H9 (cell line): Measurements from ENCODE around the gene MICAL3. TPM values are rescaled to one million over a fixed set of nuclear protein-coding genes. Genes with fewer than 3 reads are reported as not detected.

Source experiments
- DNase-seq: peaks from one replicate; pipeline ENCODE4 v3.0.0-alpha.2; 2017
- H2AFZ ChIP-seq: one replicate; pipeline ENCODE4 v1.6.1; 2013; ENCODE audit warnings: mild to moderate bottlenecking, low read length, control low read depth, moderate library complexity
- H2AK5ac ChIP-seq: 2 replicates; pipeline ENCODE4 v1.6.1; 2013; ENCODE audit warnings: low read length, control low read depth, mixed read lengths; ENCODE audit not compliant: insufficient read length
- H2BK120ac ChIP-seq: one replicate; pipeline ENCODE4 v1.6.1; 2013; ENCODE audit warnings: low read depth, mild to moderate bottlenecking, low read length, control low read depth, inconsistent platforms; ENCODE audit not compliant: poor library complexity, severe bottlenecking
- H2BK12ac ChIP-seq: 2 replicates; pipeline ENCODE4 v1.6.1; 2013; ENCODE audit warnings: low read length, control low read depth, mixed read lengths, low read depth; ENCODE audit not compliant: insufficient read length
- H2BK15ac ChIP-seq: 2 replicates; pipeline ENCODE4 v1.6.1; 2013; ENCODE audit warnings: low read depth, low read length, control low read depth
- H2BK20ac ChIP-seq: one replicate; pipeline ENCODE4 v1.6.1; 2013; ENCODE audit warnings: low read depth, mild to moderate bottlenecking, low read length, control low read depth, inconsistent platforms; ENCODE audit not compliant: poor library complexity, severe bottlenecking
- H2BK5ac ChIP-seq: 2 replicates; pipeline ENCODE4 v1.6.1; 2013; ENCODE audit warnings: low read length, control low read depth, mixed read lengths; ENCODE audit not compliant: insufficient read length
- H3K14ac ChIP-seq: 2 replicates; pipeline ENCODE4 v1.6.1; 2013; ENCODE audit warnings: low read length, control low read depth; ENCODE audit not compliant: insufficient read depth
- H3K18ac ChIP-seq: 2 replicates; pipeline ENCODE4 v1.6.1; 2013; ENCODE audit warnings: low read depth, mild to moderate bottlenecking, mixed read lengths, low read length, control low read depth; ENCODE audit not compliant: insufficient read length
- H3K23ac ChIP-seq: 2 replicates; pipeline ENCODE4 v1.6.1; 2013; ENCODE audit warnings: low read length, control low read depth, mixed read lengths, low read depth; ENCODE audit not compliant: insufficient read length
- H3K23me2 ChIP-seq: 2 replicates; pipeline ENCODE4 v1.6.1; 2013; ENCODE audit warnings: low read depth, mild to moderate bottlenecking, mixed read lengths, low read length, control low read depth; ENCODE audit not compliant: insufficient read length, poor library complexity, severe bottlenecking
- H3K27ac ChIP-seq: 2 replicates; pipeline ENCODE4 v1.5.1; 2013; ENCODE audit warnings: low read length, control low read depth, mixed read lengths, low read depth; ENCODE audit not compliant: insufficient read length
- H3K27me3 ChIP-seq: 2 replicates; pipeline ENCODE4 v1.6.1; 2013; ENCODE audit warnings: low read length, control low read depth, inconsistent platforms; ENCODE audit not compliant: insufficient read depth
- H3K4ac ChIP-seq: 2 replicates; pipeline ENCODE4 v1.6.1; 2013; ENCODE audit warnings: low read depth, mild to moderate bottlenecking, control low read depth, inconsistent platforms, low read length, moderate library complexity
- H3K4me1 ChIP-seq: 2 replicates; pipeline ENCODE4 v1.6.1; 2013; ENCODE audit warnings: low read length, control low read depth, inconsistent platforms; ENCODE audit not compliant: insufficient read depth
- H3K4me2 ChIP-seq: 2 replicates; pipeline ENCODE4 v1.6.1; 2013; ENCODE audit warnings: low read length, control low read depth, mixed read lengths; ENCODE audit not compliant: insufficient read length, insufficient read depth
- H3K56ac ChIP-seq: 2 replicates; pipeline ENCODE4 v1.6.1; 2013; ENCODE audit warnings: low read depth, mild to moderate bottlenecking, mixed read lengths, low read length, control low read depth; ENCODE audit not compliant: insufficient read length
- H3K79me1 ChIP-seq: 2 replicates; pipeline ENCODE4 v1.6.1; 2013; ENCODE audit warnings: low read depth, mild to moderate bottlenecking, moderate library complexity, low read length, control low read depth, inconsistent platforms; ENCODE audit not compliant: insufficient read depth, poor library complexity, severe bottlenecking
- H3K79me2 ChIP-seq: 2 replicates; pipeline ENCODE4 v1.6.1; 2013; ENCODE audit warnings: low read length, control low read depth, inconsistent platforms; ENCODE audit not compliant: insufficient read depth
- H3K9ac ChIP-seq: 2 replicates; pipeline ENCODE4 v1.6.1; 2013; ENCODE audit warnings: low read length, control low read depth, mixed read lengths; ENCODE audit not compliant: insufficient read length; ENCODE audit errors: extremely low read depth
- H3K9me3 ChIP-seq: one replicate; pipeline ENCODE4 v1.6.1; 2013; ENCODE audit warnings: low read depth, low read length, inconsistent platforms; ENCODE audit not compliant: control insufficient read depth
- H3T11ph ChIP-seq: one replicate; pipeline ENCODE4 v1.6.1; 2013; ENCODE audit warnings: mild to moderate bottlenecking, low read length, control low read depth, inconsistent platforms
- H4K20me1 ChIP-seq: one replicate; pipeline ENCODE4 v1.6.1; 2013; ENCODE audit not compliant: control insufficient read depth, insufficient read length, insufficient read depth
- H4K5ac ChIP-seq: 2 replicates; pipeline ENCODE4 v1.6.1; 2013; ENCODE audit warnings: low read depth, mild to moderate bottlenecking, mixed read lengths, low read length, control low read depth; ENCODE audit not compliant: insufficient read length
- H4K8ac ChIP-seq: replicated peaks from 2 replicates; pipeline ENCODE4 v1.6.1; 2013; ENCODE audit warnings: low read length, control low read depth, mixed read lengths, low read depth; ENCODE audit not compliant: insufficient read length
- H4K91ac ChIP-seq: 2 replicates; pipeline ENCODE4 v1.6.1; 2013; ENCODE audit warnings: low read depth, mild to moderate bottlenecking, moderate library complexity, mixed read lengths, low read length, control low read depth; ENCODE audit not compliant: insufficient read length
- H3K27ac Mint-ChIP-seq, 3 experiments: 2 replicates in 2 of 3; 3 replicates in 1 of 3; pipeline ENCODE4 v1.8.0; 2020 to 2021; ENCODE audit warnings: mixed read lengths in 3 of 3, mild to moderate bottlenecking in 1 of 3, moderate library complexity in 1 of 3
- H3K27me3 Mint-ChIP-seq: 2 replicates; pipeline ENCODE4 v1.8.0; 2021; ENCODE audit warnings: low read depth, mild to moderate bottlenecking, moderate library complexity, mixed read lengths
- H3K36me3 Mint-ChIP-seq, 3 experiments: 2 replicates in 2 of 3; 3 replicates in 1 of 3; pipeline ENCODE4 v1.8.0; 2020 to 2021; ENCODE audit warnings: low read depth in 3 of 3, mixed read lengths in 3 of 3; ENCODE audit not compliant: insufficient read depth in 1 of 3
- H3K4me1 Mint-ChIP-seq, 2 experiments: 2 replicates each; pipeline ENCODE4 v1.8.0; 2020; ENCODE audit warnings: mixed read lengths in 2 of 2
- H3K4me3 Mint-ChIP-seq, 2 experiments: 2 replicates in 1 of 2; 3 replicates in 1 of 2; pipeline ENCODE4 v1.8.0; 2020 to 2021; ENCODE audit warnings: mild to moderate bottlenecking in 2 of 2, mixed read lengths in 2 of 2, moderate library complexity in 1 of 2
- H3K9me3 Mint-ChIP-seq, 2 experiments: 2 replicates in 1 of 2; 3 replicates in 1 of 2; pipeline ENCODE4 v1.8.0; 2020; ENCODE audit warnings: mild to moderate bottlenecking in 2 of 2, mixed read lengths in 2 of 2, moderate library complexity in 1 of 2
- CTCF ChIP-seq: fragments of 200-600 bp; sonication (generic); conservative IDR thresholded peaks from 3 replicates; pipeline ENCODE4 v1.8.0; 2021; ENCODE audit warnings: antibody characterized with exemption, mild to moderate bottlenecking
- WGBS: extraction: QIAGEN DNeasy Blood & Tissue Kit; methylation state at CpG from one replicate; pipeline ENCODE4 v1.1.7; 2013; ENCODE audit warnings: missing lambda C conversion rate, low lambda C conversion rate, mixed read lengths; ENCODE audit not compliant: insufficient read length; ENCODE audit errors: extremely low coverage; 5-methylcytosine and 5-hydroxymethylcytosine counted together
- total RNA-seq: library from RNA; stranded (reverse); gene quantifications from 2 replicates; pipeline ENCODE4 v1.2.1, GENCODE V29; 2021

Gene MICAL3
- total RNA-seq, 1 experiment from 2014 or later: 50.2 TPM

GRCh38 chr22:17924735-17925364, 99.5 kb downstream of the MICAL3 start:
- H3K23ac ChIP-seq: no peak overlapping the region
- no peaks in the 10 kb centered on the region for H3K9me3 ChIP-seq
- H4K8ac ChIP-seq: no peak overlapping the region
- H3K14ac ChIP-seq: no peak overlapping the region; the same call in 1 of the 2 replicates
- H3K4me2 ChIP-seq: no peak overlapping the region
- no peaks in the 10 kb centered on the region for H3K9me3 Mint-ChIP-seq
- no peak overlapping the region for H2BK5ac ChIP-seq
- no CpG with 5 or more reads among the region's 4 CpGs for WGBS
- H2BK20ac ChIP-seq: no peak overlapping the region
- no peak overlapping the region for H3K18ac ChIP-seq
- H3K4me1 Mint-ChIP-seq: peaks cover 52 to 67% of the 10 kb centered on the region in 2 experiments
- H2AK5ac ChIP-seq: no peak overlapping the region
- no peak overlapping the region for H4K5ac ChIP-seq
- H2AFZ ChIP-seq: no peak overlapping the region
- H3K4me1 ChIP-seq: peaks cover 13% of the 10 kb centered on the region; the same call in 1 of the 2 replicates
- no peaks in the 10 kb centered on the region; the same call in 1 of the 2 replicates for H3K27me3 Mint-ChIP-seq
- H2BK120ac ChIP-seq: no peak overlapping the region
- H4K20me1 ChIP-seq: no peaks in the 10 kb centered on the region
- H4K91ac ChIP-seq: no peak overlapping the region
- no peak for DNase-seq
- no peaks in the 10 kb centered on the region for H3K36me3 Mint-ChIP-seq
- H3K27ac Mint-ChIP-seq: no peak overlapping the region
- H3K79me1 ChIP-seq: no peaks in the 10 kb centered on the region
- peaks cover 2% of the 10 kb centered on the region; the same call in 1 of the 2 replicates for H3K79me2 ChIP-seq
- no peak overlapping the region for H3K9ac ChIP-seq
- peaks cover 5% of the 10 kb centered on the region for H3K23me2 ChIP-seq
- no peak overlapping the region for H3K56ac ChIP-seq
- H2BK12ac ChIP-seq: no peak overlapping the region
- H2BK15ac ChIP-seq: no peak overlapping the region
- no peaks in the 10 kb centered on the region for H3K27me3 ChIP-seq
- TF ChIP-seq CTCF: no peak
- H3T11ph ChIP-seq: no peak overlapping the region
- H3K4ac ChIP-seq: no peak overlapping the region
- H3K27ac ChIP-seq: no peak overlapping the region
- H3K4me3 Mint-ChIP-seq: no peak overlapping the region
